Stimulated activated CD8-positive, alpha-beta memory T cell treated with anti-CD3 and anti-CD28 coated beads, Interleukin-4, amount 100 ng/mL, for 24 hours (primary cell): ENCODE data around the gene DHX15.

Experiments
- DNase-seq: peaks from one replicate; pipeline ENCODE4 v3.0.0-alpha.2; 2020; ENCODE audit warnings: low read depth

The DHX15 gene

DNA sequence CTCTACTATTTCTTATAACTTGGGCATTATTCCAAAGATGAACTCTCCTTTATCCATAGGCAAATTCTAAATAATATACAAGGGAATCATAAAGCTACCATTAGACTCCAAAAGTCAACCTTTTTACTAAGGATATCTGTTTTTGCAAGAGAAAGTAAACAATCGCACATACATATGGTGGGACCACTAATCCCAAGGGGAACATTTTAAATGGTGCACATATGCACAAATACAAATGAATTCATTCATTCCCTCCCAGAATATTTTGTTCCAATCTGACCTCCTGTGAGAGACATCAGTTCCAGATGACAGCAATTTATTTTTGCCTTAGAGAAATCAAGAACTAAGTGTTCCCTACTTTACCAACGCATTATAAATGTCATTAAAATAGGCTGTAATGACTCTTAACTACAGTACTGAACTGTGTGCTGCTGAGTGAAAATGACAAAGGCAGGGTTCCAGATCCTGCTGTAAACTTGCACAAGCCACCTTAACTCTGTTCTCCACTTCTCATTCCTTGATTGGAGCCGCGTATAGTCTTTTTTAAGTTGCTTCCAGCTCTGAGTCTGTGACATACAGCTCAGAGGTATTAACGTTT is 2.0 kb downstream of the DHX15 start:
- DNase-seq, result no peak

DNA sequence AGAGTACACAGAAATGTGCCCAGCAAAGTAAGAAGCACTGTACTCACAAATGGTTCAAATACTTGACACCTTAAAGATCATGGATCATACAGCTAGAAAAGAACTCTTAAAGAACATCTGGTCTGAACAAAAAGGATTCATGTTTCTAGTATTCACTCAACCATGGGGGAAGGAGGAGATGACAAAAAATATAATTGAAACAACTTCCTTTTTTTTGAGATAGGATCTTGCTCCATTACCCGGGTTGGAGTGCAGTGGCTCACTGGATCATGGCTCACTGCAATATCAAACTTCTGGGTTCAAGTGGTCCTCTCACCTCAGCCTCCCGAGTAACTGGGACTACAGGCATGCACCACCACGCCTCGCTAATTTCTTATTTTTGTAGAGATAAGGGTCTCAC is 6.0 kb downstream of the DHX15 start:
- DNase-seq, result no peak

DNA sequence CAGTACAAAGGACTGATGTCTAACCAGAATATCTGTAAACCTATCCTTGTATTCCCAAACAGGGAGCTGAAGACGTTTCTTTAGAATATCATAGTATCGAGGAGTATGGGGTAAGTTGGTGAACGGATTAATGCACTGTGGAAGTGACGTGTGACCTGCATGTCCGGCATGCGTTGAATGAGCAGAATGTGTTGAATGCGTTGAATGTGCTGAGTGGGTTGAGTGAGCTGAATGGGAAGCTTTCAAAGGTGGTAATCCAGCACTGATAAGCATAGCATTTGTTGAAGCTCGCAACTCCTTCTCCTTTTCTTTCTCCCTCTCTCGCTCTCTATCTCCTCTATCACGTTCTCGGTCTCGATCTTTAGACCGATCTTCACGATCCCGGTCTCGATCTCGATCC is 8.1 kb downstream of the DHX15 start:
- no peak for DNase-seq

DNA sequence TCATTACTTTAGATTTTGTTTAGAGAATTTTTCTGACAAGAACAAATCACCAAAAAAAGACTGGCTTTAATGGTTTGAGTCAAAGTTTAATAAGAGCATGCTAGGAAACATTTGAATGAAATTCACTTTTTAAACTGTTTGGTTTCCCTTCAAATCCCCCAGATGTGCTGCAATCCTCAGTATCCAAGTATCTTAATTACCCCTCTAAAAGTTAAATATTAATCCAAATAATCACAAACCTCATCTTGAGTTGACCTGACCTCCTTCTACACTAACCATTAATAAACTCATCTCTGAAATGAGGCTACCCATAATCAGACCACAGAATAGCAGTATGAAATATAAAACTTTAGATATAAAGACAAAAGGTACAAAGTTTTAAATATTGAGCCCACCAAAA is 10.1 kb downstream of the DHX15 start:
- DNase-seq, result no peak

DNA sequence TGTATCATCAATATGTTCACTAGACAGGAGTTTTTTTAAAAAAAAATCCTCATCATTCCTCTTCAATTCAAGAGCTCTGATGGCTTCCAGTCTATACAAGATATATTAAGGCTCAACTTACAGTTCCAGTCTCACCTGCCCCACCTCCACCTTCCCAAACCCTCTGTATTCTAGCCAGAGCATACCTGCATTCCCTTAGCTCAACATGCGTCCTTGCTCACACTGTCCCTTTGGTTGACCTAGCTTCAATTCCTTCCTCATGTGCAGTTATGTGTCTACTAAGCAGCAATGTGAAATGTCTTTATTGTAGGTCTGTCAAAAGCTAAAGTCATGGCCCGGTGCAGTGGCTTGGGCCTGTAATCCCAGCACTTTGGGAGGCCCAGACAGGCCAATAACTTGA is 10.8 kb downstream of the DHX15 start:
- no peak for DNase-seq

DNA sequence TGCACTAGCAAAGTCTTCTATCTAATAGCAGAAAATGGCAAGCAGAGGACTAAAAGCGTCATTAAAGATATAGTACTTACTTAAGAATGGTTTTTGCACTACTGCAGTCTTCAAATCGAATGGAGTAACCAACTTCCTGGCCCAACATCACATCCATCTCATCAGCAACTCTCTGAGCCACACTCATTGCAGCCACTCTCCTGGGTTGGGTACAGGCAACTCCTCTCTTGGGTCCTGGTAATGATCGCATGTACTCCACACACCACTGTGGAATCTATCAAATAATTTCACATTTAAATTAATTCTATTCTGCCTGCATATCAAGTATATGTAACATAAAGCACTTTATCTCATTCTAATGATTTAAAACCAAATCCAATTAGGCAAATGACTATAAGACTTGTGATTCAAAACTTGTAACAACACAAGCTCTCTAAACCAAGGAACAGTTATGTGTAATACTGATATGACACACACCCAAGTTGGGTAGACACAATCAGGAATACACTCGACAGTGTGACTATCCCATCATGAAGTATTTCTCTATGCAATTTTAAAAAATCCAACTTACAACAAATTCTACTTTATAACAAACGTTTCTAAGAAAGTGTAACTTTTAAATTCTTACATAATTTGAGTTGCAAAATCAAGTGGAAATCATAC is 13.6 kb downstream of the DHX15 start:
- DNase-seq, result no peak

DNA sequence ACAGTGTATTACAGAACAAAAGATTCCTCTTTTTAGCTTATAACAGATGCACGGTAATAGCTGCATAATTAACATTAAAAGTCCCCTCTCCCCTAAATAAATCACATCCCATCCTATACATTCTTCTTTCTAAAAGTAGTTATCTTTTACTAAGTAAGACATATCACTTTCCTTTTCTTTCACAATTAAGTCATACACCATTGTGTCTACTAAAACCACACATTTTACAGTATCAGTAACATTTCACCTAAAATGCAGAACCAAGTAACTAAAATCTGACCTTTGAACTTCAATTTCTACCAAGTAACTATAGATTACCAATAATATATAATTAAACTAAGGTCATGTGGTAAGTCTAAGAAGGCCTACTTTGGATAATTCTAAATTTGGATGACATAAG is 14.2 kb downstream of the DHX15 start:
- no peak for DNase-seq

DNA sequence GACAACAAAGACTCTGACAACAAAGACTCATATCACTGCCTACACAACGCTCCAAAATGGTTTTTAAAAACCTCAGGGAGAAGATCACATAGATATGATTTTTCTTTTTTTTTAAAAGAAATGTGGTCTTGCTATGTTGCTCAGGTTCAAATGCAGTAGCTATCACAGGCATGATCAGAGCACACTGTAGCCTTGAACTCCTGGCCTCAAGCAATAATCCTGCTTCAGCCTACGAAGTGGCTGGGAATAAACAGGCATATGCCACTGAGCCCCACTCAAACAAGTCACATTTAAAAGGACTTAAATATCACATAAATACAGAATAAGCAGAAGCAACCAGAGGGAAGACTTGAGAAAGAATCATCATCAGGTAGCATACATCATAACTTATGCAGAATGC is 14.7 kb downstream of the DHX15 start:
- no peak for DNase-seq

DNA sequence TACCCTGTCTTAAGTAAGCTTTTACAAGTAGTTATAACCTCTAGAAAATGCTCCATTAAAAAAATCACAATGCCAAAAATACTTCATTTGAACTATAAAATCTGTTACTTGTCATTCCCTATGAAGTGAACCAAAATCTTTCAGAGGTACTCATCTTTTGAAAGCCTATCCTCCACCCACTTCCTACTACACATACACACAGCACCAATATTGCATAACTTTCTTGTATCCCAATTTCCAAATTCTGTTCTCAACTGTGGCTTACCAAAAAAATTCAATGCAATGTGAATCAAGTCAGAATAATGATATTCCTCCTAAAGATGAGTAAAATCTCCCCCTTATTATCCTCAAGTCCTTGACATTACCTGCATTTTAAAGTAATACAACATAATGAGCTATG is 15.9 kb downstream of the DHX15 start:
- DNase-seq, result no peak

DNA sequence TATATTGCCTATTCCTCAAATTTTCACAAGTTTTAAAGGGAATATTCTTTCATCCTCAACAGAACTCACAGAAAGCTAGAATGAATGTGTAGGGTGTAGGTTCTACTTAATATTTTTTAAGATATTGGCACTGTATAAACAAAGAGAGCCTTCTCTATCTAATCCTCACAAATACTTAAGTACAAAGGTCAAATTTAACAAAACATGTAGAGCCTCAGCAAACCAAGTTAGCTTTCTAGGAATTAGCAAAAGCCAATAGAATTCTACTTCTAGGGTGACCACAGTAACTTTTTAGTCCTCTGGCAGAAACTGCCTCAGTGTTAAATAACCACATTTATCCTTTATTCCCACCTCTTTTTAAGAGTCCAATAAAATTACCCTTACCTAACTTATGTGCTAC is 19.3 kb downstream of the DHX15 start:
- DNase-seq, result no peak

DNA sequence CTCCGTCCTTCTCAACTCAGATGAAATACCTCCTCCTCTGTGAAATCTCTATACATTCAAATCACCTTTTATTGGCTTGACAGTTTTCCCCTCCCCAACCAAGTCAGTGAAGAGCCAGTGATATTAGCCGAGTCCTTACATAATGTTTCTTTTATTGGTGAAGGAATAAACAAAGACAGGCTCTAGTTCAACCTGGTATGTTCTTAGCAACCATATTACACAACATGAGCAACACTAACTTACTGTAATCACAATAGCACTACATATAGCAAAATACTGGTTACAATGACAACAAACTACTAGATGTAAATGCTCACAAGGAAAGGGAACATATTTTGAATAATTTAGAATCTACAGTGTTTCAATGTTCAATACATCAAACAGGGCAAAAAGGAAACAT is 19.9 kb downstream of the DHX15 start:
- DNase-seq, result no peak

DNA sequence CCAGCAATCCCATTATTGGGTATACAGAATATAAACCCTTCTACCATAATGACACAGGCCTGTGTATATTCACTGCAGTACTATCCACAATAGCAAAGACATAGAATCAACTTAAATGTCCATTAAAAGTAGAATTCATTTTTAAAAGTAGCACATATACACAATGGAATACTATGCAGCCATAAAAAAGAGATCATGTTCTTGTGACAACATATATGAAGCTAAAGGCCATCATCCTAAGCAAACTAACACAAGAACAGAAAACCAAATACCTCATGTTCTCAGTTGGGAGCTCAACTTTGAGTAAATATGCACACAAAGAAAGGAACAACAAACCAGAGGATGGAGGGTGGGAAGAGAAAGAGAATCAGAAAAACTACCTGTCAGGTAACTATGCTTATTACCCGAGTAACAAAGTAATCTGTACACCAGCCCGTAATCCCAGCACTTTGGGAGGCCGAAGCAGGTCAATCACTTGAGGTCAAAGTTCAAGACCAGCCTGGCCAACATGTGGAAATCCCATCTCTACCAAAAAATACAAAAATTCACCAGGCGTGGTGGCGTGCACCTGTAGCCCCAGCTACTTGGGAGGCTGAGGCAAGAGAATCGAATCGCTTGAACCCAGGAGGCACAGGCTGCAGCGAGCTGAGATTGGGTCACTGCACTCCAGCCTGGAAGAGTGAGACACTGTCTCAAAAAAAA is 22.8 kb downstream of the DHX15 start:
- no peak for DNase-seq

DNA sequence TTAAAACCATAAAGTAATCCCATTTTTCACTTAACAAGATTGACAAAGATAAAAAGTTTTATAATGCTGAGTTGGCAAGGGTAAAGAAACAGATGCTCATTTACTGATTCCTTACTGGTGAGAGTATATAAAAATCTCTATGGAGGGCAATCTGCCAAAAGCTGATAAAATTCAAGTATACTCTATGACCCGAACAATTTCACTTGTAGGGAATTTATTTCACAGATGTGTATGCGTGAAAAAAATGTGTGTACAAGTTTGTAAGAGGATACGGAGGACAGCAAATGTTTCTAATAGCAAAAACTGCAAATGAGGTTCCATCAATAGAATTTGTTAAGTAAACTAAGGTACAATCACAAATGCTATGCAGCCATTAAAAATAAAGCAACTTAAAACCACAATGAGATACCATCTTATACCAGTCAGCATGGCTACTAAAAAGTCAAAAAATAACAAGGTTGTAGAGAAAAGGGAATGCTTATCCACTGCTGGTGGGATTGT is 23.4 kb downstream of the DHX15 start:
- DNase-seq, result no peak

DNA sequence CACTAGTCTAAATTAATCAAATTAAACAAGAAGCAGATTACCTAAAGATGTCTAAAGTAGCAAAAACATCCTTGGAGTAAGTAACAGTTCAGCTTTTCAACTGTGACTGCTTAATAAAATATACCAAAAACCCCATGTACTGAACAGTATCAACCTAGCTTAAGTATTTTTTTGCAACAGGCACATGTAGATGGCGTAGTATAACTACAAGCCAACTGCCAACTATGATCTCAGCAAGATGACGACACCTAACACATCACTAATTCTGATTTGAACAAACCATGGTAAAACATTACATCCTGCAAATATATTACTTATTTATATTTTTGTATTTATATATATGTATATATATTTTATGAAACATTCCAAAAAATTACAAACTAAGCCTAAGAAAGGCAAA is 24.5 kb downstream of the DHX15 start:
- DNase-seq, result no peak

DNA sequence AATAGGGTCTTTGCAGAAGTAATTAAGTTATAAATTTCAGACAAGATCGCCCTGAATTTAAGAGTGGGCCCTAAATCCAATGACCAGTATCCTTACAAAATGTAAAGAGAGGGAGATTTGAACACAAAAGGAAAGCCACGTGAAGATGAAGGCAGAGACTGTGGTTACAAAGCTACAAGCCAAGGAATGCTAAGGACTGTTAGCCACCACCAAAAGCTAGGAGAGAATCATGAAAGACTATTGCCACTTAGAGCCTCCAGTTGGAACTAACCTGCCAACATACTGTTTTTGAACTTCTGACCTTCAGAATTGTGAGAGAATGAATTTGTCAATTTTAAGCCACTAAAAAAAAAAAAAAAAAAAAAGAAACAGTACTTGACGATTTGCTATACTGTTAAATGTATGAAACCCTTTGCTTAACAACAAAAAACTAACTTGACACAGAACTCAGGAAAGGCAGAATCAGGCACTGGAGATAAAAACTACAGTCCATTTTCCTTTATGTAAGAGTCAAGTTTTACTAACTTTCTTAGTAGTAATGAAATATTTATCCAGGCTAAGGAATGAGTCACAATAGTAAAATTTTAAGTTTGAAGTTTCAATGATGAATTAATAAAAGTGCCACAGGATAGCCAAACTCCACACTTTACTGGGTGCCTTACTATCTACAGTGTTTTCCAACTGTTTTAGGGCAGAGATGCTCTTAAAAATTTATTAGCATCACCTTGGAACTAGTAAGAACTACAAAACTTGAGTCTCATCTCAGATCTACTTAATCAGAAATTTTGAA is 25.1 kb downstream of the DHX15 start:
- no peak for DNase-seq

DNA sequence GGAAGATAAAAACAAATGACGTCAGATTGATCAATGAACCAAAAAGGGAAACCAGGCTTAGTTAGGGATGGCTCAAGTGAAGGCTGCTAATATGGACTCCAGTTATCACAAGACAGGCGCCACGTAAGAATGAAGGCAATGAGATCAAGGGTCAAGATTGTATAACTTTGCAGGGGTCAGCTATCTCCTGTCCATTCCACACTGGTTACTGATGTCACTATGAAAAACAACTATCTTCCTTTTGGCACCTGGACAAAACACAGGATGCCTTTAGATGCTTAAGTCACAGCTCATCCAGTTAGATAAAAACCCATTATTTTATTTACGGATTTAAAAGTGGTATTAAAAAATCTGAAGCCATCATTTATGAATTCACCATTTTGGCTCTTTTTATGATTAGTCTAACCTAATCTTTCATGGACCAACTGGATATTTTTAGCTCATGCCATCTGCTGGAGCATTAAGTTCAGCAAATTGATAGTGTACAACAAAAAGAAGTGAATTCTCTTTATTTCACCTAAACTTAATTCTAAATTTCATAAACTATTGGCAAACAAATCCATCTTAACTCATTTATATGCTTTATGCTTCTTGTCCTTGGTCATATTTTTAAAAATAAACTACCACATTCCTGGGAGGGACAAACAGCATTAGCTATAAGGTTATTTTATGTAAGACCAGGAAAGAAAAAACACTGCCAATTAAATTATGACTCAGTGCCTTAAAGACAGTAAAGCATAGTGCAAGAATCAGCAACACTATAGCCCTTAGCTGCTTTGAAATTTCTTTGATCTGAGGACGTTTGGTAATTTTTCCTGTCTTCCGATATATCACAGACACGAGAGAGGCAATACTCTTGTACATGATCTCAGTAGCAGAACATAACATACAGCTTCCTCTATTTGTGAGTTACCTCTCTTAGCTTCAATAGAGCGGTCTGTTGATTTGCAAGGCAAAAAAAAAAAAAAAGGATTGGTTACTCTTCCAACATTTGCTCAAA is 27.0 kb downstream of the DHX15 start:
- no peak for DNase-seq

DNA sequence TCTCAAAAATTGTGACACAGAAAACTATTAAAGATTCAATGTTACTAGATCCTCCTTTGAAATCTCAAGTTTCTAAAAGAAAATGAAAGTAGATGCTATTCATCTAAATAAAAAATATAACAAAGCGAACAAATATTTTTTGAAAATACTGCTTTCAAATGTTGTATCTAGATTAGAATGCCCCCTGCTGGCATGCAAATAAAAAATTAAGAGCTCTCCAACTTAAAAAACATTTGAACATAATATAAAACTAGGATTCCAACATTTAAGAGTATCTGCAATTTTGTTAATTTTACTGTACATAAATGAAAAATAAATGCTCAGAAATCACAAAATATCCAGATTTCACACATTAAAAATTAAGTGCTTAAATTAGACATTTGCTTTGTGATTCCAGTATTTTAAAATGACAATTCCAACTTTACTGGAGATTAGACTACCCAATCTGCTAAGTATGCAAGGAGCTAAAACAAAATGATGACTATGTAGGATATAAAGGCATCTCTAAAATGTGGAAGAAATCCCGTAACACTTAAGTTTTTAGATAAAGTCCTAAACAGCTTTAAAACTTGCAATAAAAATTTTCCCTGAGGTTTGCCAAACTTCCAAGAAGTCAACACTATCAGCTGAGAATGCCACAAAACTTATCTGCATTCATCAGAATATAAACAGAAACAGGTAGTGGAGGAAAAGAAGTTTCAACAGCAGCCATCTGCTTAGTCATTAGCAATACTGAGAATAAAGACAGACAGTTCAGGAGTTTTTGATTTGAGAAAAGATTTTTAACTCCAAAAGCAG is 32.7 kb downstream of the DHX15 start:
- no peak for DNase-seq

DNA sequence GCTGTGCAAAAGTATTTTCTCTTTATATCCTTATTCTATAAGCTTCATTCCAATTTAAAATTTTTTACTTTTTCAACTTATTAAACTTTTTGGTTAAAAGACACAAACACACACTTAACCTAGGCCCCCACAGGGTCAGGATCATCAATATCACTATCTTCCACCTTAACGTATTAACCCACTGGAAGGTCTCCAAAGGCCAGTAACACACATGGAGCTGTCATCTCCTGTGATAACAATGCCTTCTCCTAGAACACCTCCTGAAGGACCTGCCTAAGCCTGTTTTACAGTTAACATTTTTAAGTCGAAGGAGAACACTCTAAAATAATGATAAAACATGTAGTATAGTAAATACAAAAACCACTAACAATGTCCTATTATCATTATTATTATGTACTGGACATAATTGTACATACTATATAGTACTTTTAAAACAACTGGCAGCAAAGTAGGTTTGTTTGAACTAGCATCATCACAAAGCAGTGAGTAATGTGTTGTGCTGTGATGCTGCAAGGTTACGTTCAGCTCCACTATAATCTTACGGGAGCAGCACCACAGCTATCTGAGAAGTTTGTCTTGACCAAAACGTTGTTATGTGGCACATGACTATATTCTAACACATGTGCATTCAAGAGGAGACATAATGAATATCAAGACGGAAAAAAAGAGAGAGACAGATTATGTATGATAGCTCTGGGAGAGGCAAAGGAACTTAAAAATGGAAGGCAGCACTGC is 33.7 kb downstream of the DHX15 start:
- no peak for DNase-seq

DNA sequence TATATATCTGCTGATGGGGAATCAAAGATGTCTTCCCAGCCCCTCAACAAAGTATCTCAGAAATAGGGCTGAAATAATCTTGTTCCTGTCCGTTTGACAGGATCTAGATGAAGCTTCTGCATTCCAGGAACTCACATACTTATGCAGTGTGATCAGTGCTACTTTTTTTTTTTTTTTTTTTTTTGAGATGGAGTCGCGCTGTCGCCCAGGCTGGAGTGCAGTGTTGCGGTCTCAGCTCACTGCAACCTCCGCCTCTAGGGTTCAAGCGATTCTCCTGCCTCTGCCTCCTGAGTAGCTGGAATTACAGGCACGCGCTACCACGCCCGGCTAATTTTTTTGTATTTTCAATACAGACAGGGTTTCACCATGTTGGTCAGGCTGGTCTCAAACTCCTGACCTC is 36.4 kb downstream of the DHX15 start:
- no peak for DNase-seq
